GM23338 (cell line): Measurements from ENCODE around the gene ABCA12. TPM values are rescaled to one million over a fixed set of nuclear protein-coding genes. Genes with fewer than 3 reads are reported as not detected.

Source experiments
- ATAC-seq: fragments of 200-7000 bp; cut with Tn5 transposase; 3 replicates; pipeline ENCODE4 v1.9.1; 2020
- DNase-seq: peaks from one replicate; pipeline ENCODE4 v3.0.0-alpha.2; 2015; ENCODE audit warnings: low spot score
- H2AFZ ChIP-seq: fragments of 200-600 bp; sonication (generic); 2 replicates; pipeline ENCODE4 v1.8.0; 2016; ENCODE audit warnings: antibody characterized with exemption, mild to moderate bottlenecking, moderate library complexity
- H3F3A ChIP-seq: fragments of 200-600 bp; sonication (generic); replicated peaks from 2 replicates; pipeline ENCODE4 v1.8.0; 2017; ENCODE audit warnings: antibody characterized with exemption, mixed run types, low read depth
- H3K27ac ChIP-seq: fragments of 200-600 bp; sonication (generic); 2 replicates; pipeline ENCODE4 v1.6.1; 2016; ENCODE audit warnings: low read depth
- H3K27me3 ChIP-seq: fragments of 200-600 bp; sonication (generic); 2 replicates; pipeline ENCODE4 v1.8.0; 2016; ENCODE audit warnings: mild to moderate bottlenecking, mixed run types, moderate library complexity; ENCODE audit not compliant: insufficient read depth
- H3K36me3 ChIP-seq: fragments of 200-600 bp; sonication (generic); 2 replicates; pipeline ENCODE4 v1.8.0; 2016; ENCODE audit warnings: mild to moderate bottlenecking; ENCODE audit not compliant: insufficient read depth
- H3K4me1 ChIP-seq: fragments of 200-600 bp; sonication (generic); 2 replicates; pipeline ENCODE4 v1.8.0; 2016; ENCODE audit warnings: mild to moderate bottlenecking, moderate library complexity; ENCODE audit not compliant: insufficient read depth
- H3K4me2 ChIP-seq: fragments of 200-600 bp; sonication (generic); 2 replicates; pipeline ENCODE4 v1.7.1; 2017; ENCODE audit warnings: mixed run types
- H3K4me3 ChIP-seq: fragments of 200-600 bp; sonication (generic); 2 replicates; pipeline ENCODE4 v1.6.1; 2016; ENCODE audit warnings: mixed run types
- H3K79me2 ChIP-seq: fragments of 200-600 bp; sonication (generic); replicated peaks from 2 replicates; pipeline ENCODE4 v1.8.0; 2017; ENCODE audit warnings: mild to moderate bottlenecking; ENCODE audit not compliant: insufficient read depth
- H3K9me2 ChIP-seq: fragments of 200-600 bp; sonication (generic); 2 replicates; pipeline ENCODE4 v1.8.0; 2017; ENCODE audit not compliant: insufficient read depth
- H4K20me1 ChIP-seq: fragments of 200-600 bp; sonication (generic); replicated peaks from 2 replicates; pipeline ENCODE4 v1.8.0; 2017; ENCODE audit warnings: mild to moderate bottlenecking; ENCODE audit not compliant: insufficient read depth
- H3K27ac Mint-ChIP-seq: 2 replicates; pipeline ENCODE4 v1.8.0; 2020; ENCODE audit warnings: inconsistent platforms, mild to moderate bottlenecking, moderate library complexity, mixed read lengths
- H3K27me3 Mint-ChIP-seq: 3 replicates; pipeline ENCODE4 v1.8.0; 2022; ENCODE audit warnings: low read depth, mild to moderate bottlenecking, moderate library complexity, mixed read lengths, inconsistent platforms; ENCODE audit not compliant: insufficient read depth, poor library complexity
- H3K36me3 Mint-ChIP-seq: 3 replicates; pipeline ENCODE4 v1.8.0; 2021; ENCODE audit warnings: low read depth, mild to moderate bottlenecking, inconsistent platforms, moderate library complexity, mixed read lengths
- H3K4me1 Mint-ChIP-seq: 3 replicates; pipeline ENCODE4 v1.8.0; 2020; ENCODE audit warnings: mild to moderate bottlenecking, inconsistent platforms, mixed read lengths
- H3K4me3 Mint-ChIP-seq: 3 replicates; pipeline ENCODE4 v1.8.0; 2021; ENCODE audit warnings: moderate library complexity, mild to moderate bottlenecking, inconsistent platforms, mixed read lengths
- H3K9me3 Mint-ChIP-seq: 3 replicates; pipeline ENCODE4 v1.8.0; 2020; ENCODE audit warnings: moderate library complexity, mild to moderate bottlenecking, inconsistent platforms, mixed read lengths
- CREB1 ChIP-seq: fragments of 250-450 bp; sonication (Bioruptor Pico); IDR thresholded peaks from 2 replicates; pipeline ENCODE4 v1.5.0; 2020; ENCODE audit warnings: low read depth, mild to moderate bottlenecking, moderate library complexity
- EZH2 ChIP-seq: fragments of 200-600 bp; sonication (generic); IDR thresholded peaks from one replicate; pipeline ENCODE4 v1.8.0; 2017; ENCODE audit warnings: antibody characterized with exemption, mild to moderate bottlenecking, low read depth; ENCODE audit not compliant: unreplicated experiment
- EZH2phosphoT487 ChIP-seq: fragments of 200-600 bp; sonication (generic); IDR thresholded peaks from one replicate; pipeline ENCODE4 v1.8.1; 2018; ENCODE audit warnings: antibody characterized with exemption; ENCODE audit not compliant: unreplicated experiment
- JUNB ChIP-seq: IDR thresholded peaks from one replicate; pipeline ENCODE4 v1.6.1; 2016; ENCODE audit warnings: antibody characterized with exemption; ENCODE audit not compliant: unreplicated experiment
- NANOG ChIP-seq: IDR thresholded peaks from 2 replicates; pipeline ENCODE4 v1.6.1; 2016; ENCODE audit warnings: antibody characterized with exemption, borderline replicate concordance
- POLR2AphosphoS5 ChIP-seq: IDR thresholded peaks from 2 replicates; pipeline ENCODE4 v1.6.1; 2016; ENCODE audit warnings: antibody characterized with exemption, low read depth
- STAT1 ChIP-seq: IDR thresholded peaks from one replicate; pipeline ENCODE4 v1.6.1; 2016; ENCODE audit warnings: antibody characterized with exemption; ENCODE audit not compliant: unreplicated experiment
- ZNF114 ChIP-seq: fragments of 250-450 bp; sonication (Bioruptor Pico); IDR thresholded peaks from 2 replicates; pipeline ENCODE4 v1.5.0; 2020; ENCODE audit warnings: mild to moderate bottlenecking, moderate library complexity
- ZNF331 ChIP-seq: fragments of 250-450 bp; sonication (Bioruptor Pico); IDR thresholded peaks from 2 replicates; pipeline ENCODE4 v1.5.0; 2020; ENCODE audit warnings: low read depth, mild to moderate bottlenecking, moderate library complexity
- ZNF462 ChIP-seq: fragments of 250-450 bp; sonication (Bioruptor Pico); IDR thresholded peaks from 2 replicates; pipeline ENCODE4 v1.5.0; 2020; ENCODE audit warnings: mild to moderate bottlenecking, moderate library complexity
- polyA plus RNA-seq: library from polyadenylated mRNA; unstranded; fragments of >200 nt; fragmentation: Nextera tagmentation; extraction: Ambion mirVana; gene quantifications from 2 replicates; pipeline ENCODE4 v1.2.1, GENCODE V29; 2016
- total RNA-seq: library from RNA; depleted of rRNA; stranded (reverse); fragments of >200 nt; shearing (Covaris generic); gene quantifications from 2 replicates; pipeline ENCODE4 v1.2.3, GENCODE V29; 2014
- TF ChIP-seq, protein P1 (sequence below): IDR thresholded peaks from 2 replicates; pipeline ENCODE4 v1.6.1; 2016; ENCODE audit warnings: antibody characterized with exemption
- TF ChIP-seq, protein P2 (sequence below), 2 experiments: fragments of 200-600 bp in 1 of 2; sonication (generic) in 1 of 2; conservative IDR thresholded peaks; 2 replicates each; pipeline versions ENCODE4 v1.5.1 to v1.6.1; 2016 to 2017; ENCODE audit warnings: antibody characterized with exemption in 2 of 2, low read depth in 2 of 2, mild to moderate bottlenecking in 2 of 2, moderate library complexity in 1 of 2
- TF ChIP-seq, protein P3 (sequence below): IDR thresholded peaks from one replicate; pipeline ENCODE4 v1.6.1; 2018; ENCODE audit warnings: antibody characterized with exemption; ENCODE audit not compliant: unreplicated experiment

The ABCA12 gene
- total and polyA plus RNA-seq, 2 experiments from 2014 or later = 0.05 to 0.10 TPM

GRCh38 chr2:215015421-215015820 is 123.0 kb downstream of the ABCA12 start:
- Mint-ChIP-seq H3K27ac (no peak overlapping the region), H3K36me3 (no peaks in the 10 kb centered on the region), H3K9me3 (no peaks in the 10 kb centered on the region), H3K4me1 (no peaks in the 10 kb centered on the region; the same call in 2 of the 3 replicates), H3K27me3 (no peaks in the 10 kb centered on the region), H3K4me3 (no peak overlapping the region)
- Histone ChIP-seq H4K20me1 (no peaks in the 10 kb centered on the region), H2AFZ (no peak overlapping the region), H3K27me3 (no peaks in the 10 kb centered on the region), H3F3A (no peaks in the 10 kb centered on the region), H3K27ac (no peak overlapping the region), H3K9me2 (no peaks in the 10 kb centered on the region), H3K4me2 (no peak overlapping the region), H3K4me1 (no peaks in the 10 kb centered on the region), H3K36me3 (no peaks in the 10 kb centered on the region), H3K4me3 (no peak overlapping the region), H3K79me2 (no peaks in the 10 kb centered on the region)
- TF ChIP-seq, protein P1, sequence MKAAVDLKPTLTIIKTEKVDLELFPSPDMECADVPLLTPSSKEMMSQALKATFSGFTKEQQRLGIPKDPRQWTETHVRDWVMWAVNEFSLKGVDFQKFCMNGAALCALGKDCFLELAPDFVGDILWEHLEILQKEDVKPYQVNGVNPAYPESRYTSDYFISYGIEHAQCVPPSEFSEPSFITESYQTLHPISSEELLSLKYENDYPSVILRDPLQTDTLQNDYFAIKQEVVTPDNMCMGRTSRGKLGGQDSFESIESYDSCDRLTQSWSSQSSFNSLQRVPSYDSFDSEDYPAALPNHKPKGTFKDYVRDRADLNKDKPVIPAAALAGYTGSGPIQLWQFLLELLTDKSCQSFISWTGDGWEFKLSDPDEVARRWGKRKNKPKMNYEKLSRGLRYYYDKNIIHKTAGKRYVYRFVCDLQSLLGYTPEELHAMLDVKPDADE = no peak
- no peak for TF ChIP-seq ZNF114 (CRISPR knock-in tag)
- TF ChIP-seq EZH2phosphoT487 = no peak
- no peak for TF ChIP-seq ZNF462 (CRISPR knock-in tag)
- TF ChIP-seq POLR2AphosphoS5 = no peak
- no peak for TF ChIP-seq ZNF331
- TF ChIP-seq, protein P2, sequence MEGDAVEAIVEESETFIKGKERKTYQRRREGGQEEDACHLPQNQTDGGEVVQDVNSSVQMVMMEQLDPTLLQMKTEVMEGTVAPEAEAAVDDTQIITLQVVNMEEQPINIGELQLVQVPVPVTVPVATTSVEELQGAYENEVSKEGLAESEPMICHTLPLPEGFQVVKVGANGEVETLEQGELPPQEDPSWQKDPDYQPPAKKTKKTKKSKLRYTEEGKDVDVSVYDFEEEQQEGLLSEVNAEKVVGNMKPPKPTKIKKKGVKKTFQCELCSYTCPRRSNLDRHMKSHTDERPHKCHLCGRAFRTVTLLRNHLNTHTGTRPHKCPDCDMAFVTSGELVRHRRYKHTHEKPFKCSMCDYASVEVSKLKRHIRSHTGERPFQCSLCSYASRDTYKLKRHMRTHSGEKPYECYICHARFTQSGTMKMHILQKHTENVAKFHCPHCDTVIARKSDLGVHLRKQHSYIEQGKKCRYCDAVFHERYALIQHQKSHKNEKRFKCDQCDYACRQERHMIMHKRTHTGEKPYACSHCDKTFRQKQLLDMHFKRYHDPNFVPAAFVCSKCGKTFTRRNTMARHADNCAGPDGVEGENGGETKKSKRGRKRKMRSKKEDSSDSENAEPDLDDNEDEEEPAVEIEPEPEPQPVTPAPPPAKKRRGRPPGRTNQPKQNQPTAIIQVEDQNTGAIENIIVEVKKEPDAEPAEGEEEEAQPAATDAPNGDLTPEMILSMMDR (conservative IDR thresholded peaks at IDR 0.05; ENCODE audit: low read depth in 2 of 2) = no peak
- no peak for TF ChIP-seq NANOG
- TF ChIP-seq, protein P3, sequence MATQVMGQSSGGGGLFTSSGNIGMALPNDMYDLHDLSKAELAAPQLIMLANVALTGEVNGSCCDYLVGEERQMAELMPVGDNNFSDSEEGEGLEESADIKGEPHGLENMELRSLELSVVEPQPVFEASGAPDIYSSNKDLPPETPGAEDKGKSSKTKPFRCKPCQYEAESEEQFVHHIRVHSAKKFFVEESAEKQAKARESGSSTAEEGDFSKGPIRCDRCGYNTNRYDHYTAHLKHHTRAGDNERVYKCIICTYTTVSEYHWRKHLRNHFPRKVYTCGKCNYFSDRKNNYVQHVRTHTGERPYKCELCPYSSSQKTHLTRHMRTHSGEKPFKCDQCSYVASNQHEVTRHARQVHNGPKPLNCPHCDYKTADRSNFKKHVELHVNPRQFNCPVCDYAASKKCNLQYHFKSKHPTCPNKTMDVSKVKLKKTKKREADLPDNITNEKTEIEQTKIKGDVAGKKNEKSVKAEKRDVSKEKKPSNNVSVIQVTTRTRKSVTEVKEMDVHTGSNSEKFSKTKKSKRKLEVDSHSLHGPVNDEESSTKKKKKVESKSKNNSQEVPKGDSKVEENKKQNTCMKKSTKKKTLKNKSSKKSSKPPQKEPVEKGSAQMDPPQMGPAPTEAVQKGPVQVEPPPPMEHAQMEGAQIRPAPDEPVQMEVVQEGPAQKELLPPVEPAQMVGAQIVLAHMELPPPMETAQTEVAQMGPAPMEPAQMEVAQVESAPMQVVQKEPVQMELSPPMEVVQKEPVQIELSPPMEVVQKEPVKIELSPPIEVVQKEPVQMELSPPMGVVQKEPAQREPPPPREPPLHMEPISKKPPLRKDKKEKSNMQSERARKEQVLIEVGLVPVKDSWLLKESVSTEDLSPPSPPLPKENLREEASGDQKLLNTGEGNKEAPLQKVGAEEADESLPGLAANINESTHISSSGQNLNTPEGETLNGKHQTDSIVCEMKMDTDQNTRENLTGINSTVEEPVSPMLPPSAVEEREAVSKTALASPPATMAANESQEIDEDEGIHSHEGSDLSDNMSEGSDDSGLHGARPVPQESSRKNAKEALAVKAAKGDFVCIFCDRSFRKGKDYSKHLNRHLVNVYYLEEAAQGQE = no peak
- no peak for TF ChIP-seq JUNB
- no peak for TF ChIP-seq CREB1 (CRISPR knock-in tag)
- no peak for TF ChIP-seq STAT1
- no peak for TF ChIP-seq EZH2
- no peak for ATAC-seq
- DNase-seq = no peak
